GM12864 (cell line): ENCODE data around the gene ENPP3.

Source experiments
- DNase-seq: peaks from one replicate; pipeline ENCODE4 v3.0.0-alpha.2; 2011; ENCODE audit warnings: low read depth
- H3K4me3 ChIP-seq: 2 replicates; pipeline ENCODE4 v1.5.1; 2011; ENCODE audit warnings: mild to moderate bottlenecking, low read depth, low read length, control low read depth
- CTCF ChIP-seq: IDR thresholded peaks from 2 replicates; pipeline ENCODE4 v1.5.1; 2011; ENCODE audit warnings: low read depth, mild to moderate bottlenecking, moderate library complexity, low read length, control low read depth, inconsistent platforms; ENCODE audit errors: missing control alignments

ENPP3 gene

GRCh38 chr6:131779304-131779703, 142.2 kb downstream of the ENPP3 start:
- TF ChIP-seq CTCF, result no peak
- no peak for DNase-seq
- H3K4me3 ChIP-seq, result no peak overlapping the region

- no peak overlapping the region for H3K4me3 ChIP-seq
- TF ChIP-seq CTCF, result no peak
- no peak for DNase-seq
Measured at GRCh38 chr6:131780600-131780999, 143.5 kb downstream of the ENPP3 start.

GRCh38 chr6:131781687-131782086, 144.6 kb downstream of the ENPP3 start:
- no peak for TF ChIP-seq CTCF

GRCh38 chr6:131782764-131783163, 145.7 kb downstream of the ENPP3 start:
- no peak for TF ChIP-seq CTCF
- no peak for DNase-seq
- H3K4me3 ChIP-seq, result no peak overlapping the region

More at GRCh38 chr6:131781687-131782086, 144.6 kb downstream of the ENPP3 start:
- no peak for DNase-seq
- no peak overlapping the region for H3K4me3 ChIP-seq

GRCh38 chr6:131784561-131784960, 147.5 kb downstream of the ENPP3 start:
- TF ChIP-seq CTCF, result no peak
- H3K4me3 ChIP-seq, result no peak overlapping the region
- DNase-seq, result no peak

- no peak for TF ChIP-seq CTCF
- no peak for DNase-seq
- H3K4me3 ChIP-seq, result no peak overlapping the region
Measured at GRCh38 chr6:131787079-131787478, 150.0 kb downstream of the ENPP3 start.
